SK-N-SH treated with all-trans-retinoic acid at 6 μM for 48 hours (cell line): Measurements from ENCODE around the gene GDF9.

Source experiments
- ARNTL ChIP-seq: fragments of 450-650 bp; formaldehyde crosslinking; IDR thresholded peaks from 2 replicates; pipeline ENCODE4 v1.5.0; 2020; ENCODE audit warnings: low read depth, mild to moderate bottlenecking, moderate library complexity, borderline replicate concordance
- BACH2 ChIP-seq: fragments of 250-450 bp; sonication (Bioruptor Pico); IDR thresholded peaks from 2 replicates; pipeline ENCODE4 v1.9.0; 2021; ENCODE audit warnings: mild to moderate bottlenecking, borderline replicate concordance
- GLIS3 ChIP-seq: fragments of 250-450 bp; sonication (Bioruptor Pico); IDR thresholded peaks from 2 replicates; pipeline ENCODE4 v1.5.0; 2020; ENCODE audit warnings: mild to moderate bottlenecking, moderate library complexity
- OSR1 ChIP-seq: fragments of 250-450 bp; sonication (Bioruptor Pico); IDR thresholded peaks from 2 replicates; pipeline ENCODE4 v1.8.0; 2022; ENCODE audit warnings: moderate library complexity, mild to moderate bottlenecking, inconsistent platforms
- PATZ1 ChIP-seq: fragments of 250-450 bp; sonication (Bioruptor Pico); IDR thresholded peaks from 2 replicates; pipeline ENCODE4 v1.8.0; 2020; ENCODE audit warnings: mild to moderate bottlenecking, moderate library complexity, borderline replicate concordance
- POU6F1 ChIP-seq: fragments of 250-450 bp; sonication (Bioruptor Pico); IDR thresholded peaks from 2 replicates; pipeline ENCODE4 v1.8.0; 2021; ENCODE audit warnings: low read depth, mild to moderate bottlenecking, moderate library complexity, borderline replicate concordance
- RARB ChIP-seq: fragments of 250-450 bp; sonication (Bioruptor Pico); IDR thresholded peaks from 2 replicates; pipeline ENCODE4 v1.8.0; 2021; ENCODE audit warnings: mild to moderate bottlenecking, moderate library complexity
- TCF4 ChIP-seq: fragments of 250-450 bp; sonication (Bioruptor Pico); IDR thresholded peaks from 2 replicates; pipeline ENCODE4 v1.8.0; 2021; ENCODE audit warnings: mild to moderate bottlenecking, moderate library complexity, borderline replicate concordance
- TSHZ2 ChIP-seq: fragments of 250-450 bp; sonication (Bioruptor Pico); IDR thresholded peaks from 2 replicates; pipeline ENCODE4 v1.5.0; 2020; ENCODE audit warnings: mild to moderate bottlenecking, moderate library complexity
- ZC3H10 ChIP-seq: fragments of 250-450 bp; sonication (Bioruptor Pico); IDR thresholded peaks from 2 replicates; pipeline ENCODE4 v1.5.1; 2021; ENCODE audit warnings: mild to moderate bottlenecking, moderate library complexity
- ZFP3 ChIP-seq: fragments of 250-450 bp; sonication (Bioruptor Pico); IDR thresholded peaks from 2 replicates; pipeline ENCODE4 v1.5.0; 2020; ENCODE audit warnings: mild to moderate bottlenecking, moderate library complexity
- ZFP30 ChIP-seq: fragments of 450-650 bp; formaldehyde crosslinking; IDR thresholded peaks from 2 replicates; pipeline ENCODE4 v1.5.0; 2022; ENCODE audit warnings: mild to moderate bottlenecking, moderate library complexity
- ZNF565 ChIP-seq: fragments of 450-650 bp; formaldehyde crosslinking; conservative IDR thresholded peaks from 2 replicates; pipeline ENCODE4 v1.5.0; 2020; ENCODE audit warnings: low read depth, mild to moderate bottlenecking, moderate library complexity
- TF ChIP-seq, protein P1 (sequence below): fragments of 250-450 bp; sonication (Bioruptor Pico); IDR thresholded peaks from 2 replicates; pipeline ENCODE4 v1.5.1; 2021; ENCODE audit warnings: mild to moderate bottlenecking, moderate library complexity

GRCh38 chr5:132828846-132829494 lies 37.3 kb downstream of the GDF9 start:
- TF ChIP-seq PATZ1 (CRISPR knock-in tag) (no peak), RARB (CRISPR knock-in tag) (no peak), ZFP3 (CRISPR knock-in tag) (no peak), BACH2 (CRISPR knock-in tag) (no peak), ZFP30 (CRISPR knock-in tag) (no peak), ARNTL (no peak), ZNF565 (CRISPR knock-in tag) (no peak), OSR1 (CRISPR knock-in tag) (no peak), GLIS3 (CRISPR knock-in tag) (no peak), TSHZ2 (CRISPR knock-in tag) (no peak), POU6F1 (CRISPR knock-in tag) (no peak), TCF4 (no peak), ZC3H10 (CRISPR knock-in tag) (no peak)
- TF ChIP-seq, protein P1, sequence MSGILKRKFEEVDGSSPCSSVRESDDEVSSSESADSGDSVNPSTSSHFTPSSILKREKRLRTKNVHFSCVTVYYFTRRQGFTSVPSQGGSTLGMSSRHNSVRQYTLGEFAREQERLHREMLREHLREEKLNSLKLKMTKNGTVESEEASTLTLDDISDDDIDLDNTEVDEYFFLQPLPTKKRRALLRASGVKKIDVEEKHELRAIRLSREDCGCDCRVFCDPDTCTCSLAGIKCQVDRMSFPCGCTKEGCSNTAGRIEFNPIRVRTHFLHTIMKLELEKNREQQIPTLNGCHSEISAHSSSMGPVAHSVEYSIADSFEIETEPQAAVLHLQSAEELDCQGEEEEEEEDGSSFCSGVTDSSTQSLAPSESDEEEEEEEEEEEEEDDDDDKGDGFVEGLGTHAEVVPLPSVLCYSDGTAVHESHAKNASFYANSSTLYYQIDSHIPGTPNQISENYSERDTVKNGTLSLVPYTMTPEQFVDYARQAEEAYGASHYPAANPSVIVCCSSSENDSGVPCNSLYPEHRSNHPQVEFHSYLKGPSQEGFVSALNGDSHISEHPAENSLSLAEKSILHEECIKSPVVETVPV (CRISPR knock-in tag), result no peak
